GM12872 (cell line): ENCODE data around the gene MAK.

ENCODE experiments used
- CTCF ChIP-seq: IDR thresholded peaks from 3 replicates; pipeline ENCODE4 v1.5.1; 2011; ENCODE audit warnings: low read depth, mild to moderate bottlenecking, low read length, moderate library complexity; ENCODE audit not compliant: insufficient read depth

MAK gene

GRCh38 chr6:10809098-10809497, 29.2 kb downstream of the MAK start:
- TF ChIP-seq CTCF: no peak

- no peak for TF ChIP-seq CTCF
Observed at GRCh38 chr6:10808376-10808775, 30.0 kb downstream of the MAK start.

GRCh38 chr6:10801224-10801848, 37.0 kb downstream of the MAK start:
- TF ChIP-seq CTCF: peak; percentile 99

GRCh38 chr6:10800810-10801209, 37.5 kb downstream of the MAK start:
- no peak for TF ChIP-seq CTCF

- no peak for TF ChIP-seq CTCF
Observed at GRCh38 chr6:10794239-10794638, 44.1 kb downstream of the MAK start.

- no peak for TF ChIP-seq CTCF
Observed at GRCh38 chr6:10793695-10794094, 44.6 kb downstream of the MAK start.

GRCh38 chr6:10793035-10793434, 45.3 kb downstream of the MAK start:
- TF ChIP-seq CTCF: no peak

GRCh38 chr6:10792101-10792500, 46.2 kb downstream of the MAK start:
- TF ChIP-seq CTCF: no peak
